Neuronal stem cell (in vitro differentiated cells): Measurements from ENCODE around the gene TTF2.

ENCODE experiments used
- DNase-seq: peaks from one replicate; pipeline ENCODE4 v3.0.0-alpha.2; 2013; ENCODE audit warnings: low spot score
- H2AFZ ChIP-seq: one replicate; pipeline ENCODE4 v1.6.1; 2013; ENCODE audit warnings: mild to moderate bottlenecking, low read length, inconsistent platforms
- H2AK5ac ChIP-seq: 2 replicates; pipeline ENCODE4 v1.6.1; 2013; ENCODE audit warnings: low read depth, mild to moderate bottlenecking, inconsistent platforms, low read length, moderate library complexity, mixed read lengths
- H2BK120ac ChIP-seq: 2 replicates; pipeline ENCODE4 v1.6.1; 2013; ENCODE audit warnings: low read depth, mild to moderate bottlenecking, inconsistent platforms, low read length, moderate library complexity, mixed read lengths
- H2BK12ac ChIP-seq: one replicate; pipeline ENCODE4 v1.6.1; 2013; ENCODE audit warnings: low read length, inconsistent platforms
- H2BK15ac ChIP-seq: 2 replicates; pipeline ENCODE4 v1.6.1; 2013; ENCODE audit warnings: mild to moderate bottlenecking, low read length, inconsistent platforms, mixed read lengths
- H2BK5ac ChIP-seq: one replicate; pipeline ENCODE4 v1.6.1; 2013; ENCODE audit warnings: inconsistent platforms, mild to moderate bottlenecking, low read length, moderate library complexity
- H3K14ac ChIP-seq: one replicate; pipeline ENCODE4 v1.6.1; 2013; ENCODE audit warnings: low read length, inconsistent platforms
- H3K18ac ChIP-seq: 2 replicates; pipeline ENCODE4 v1.6.1; 2013; ENCODE audit warnings: low read length, inconsistent platforms
- H3K23ac ChIP-seq: 2 replicates; pipeline ENCODE4 v1.6.1; 2013; ENCODE audit warnings: low read depth, mild to moderate bottlenecking, mixed read lengths, low read length, inconsistent platforms; ENCODE audit not compliant: poor library complexity
- H3K27ac ChIP-seq: replicated peaks from 3 replicates; pipeline ENCODE4 v1.5.1; 2013; ENCODE audit warnings: low read length, inconsistent platforms
- H3K27me3 ChIP-seq, 3 experiments: 2 replicates each; pipeline ENCODE4 v1.6.1; 2013; ENCODE audit warnings: low read length in 3 of 3, mild to moderate bottlenecking in 2 of 3, inconsistent platforms in 1 of 3, low read depth in 1 of 3, mixed read lengths in 1 of 3, moderate library complexity in 1 of 3; ENCODE audit not compliant: control insufficient read depth in 3 of 3, insufficient read depth in 3 of 3
- H3K36me3 ChIP-seq, 2 donors: replicated peaks in 1 of 2; 2 replicates each; pipeline ENCODE4 v1.6.1; 2013; ENCODE audit warnings: low read length in 2 of 2; ENCODE audit not compliant: control insufficient read depth in 2 of 2, insufficient read depth in 2 of 2
- H3K4ac ChIP-seq: 2 replicates; pipeline ENCODE4 v1.6.1; 2013; ENCODE audit warnings: inconsistent platforms, mild to moderate bottlenecking, low read length, moderate library complexity
- H3K4me1 ChIP-seq, 2 donors: 1 replicate in 1 of 2; 2 replicates in 1 of 2; pipeline ENCODE4 v1.6.1; 2013; ENCODE audit warnings: low read length in 2 of 2, low read depth in 1 of 2; ENCODE audit not compliant: control insufficient read depth in 2 of 2, insufficient read depth in 1 of 2
- H3K4me2 ChIP-seq: one replicate; pipeline ENCODE4 v1.6.1; 2013; ENCODE audit warnings: mild to moderate bottlenecking, low read length, inconsistent platforms; ENCODE audit not compliant: insufficient read depth, poor library complexity, severe bottlenecking
- H3K4me3 ChIP-seq, 2 donors: 2 replicates each; pipeline ENCODE4 v1.5.1; 2013; ENCODE audit warnings: low read length in 2 of 2, mild to moderate bottlenecking in 2 of 2, inconsistent platforms in 1 of 2, moderate library complexity in 1 of 2
- H3K79me1 ChIP-seq: one replicate; pipeline ENCODE4 v1.6.1; 2013; ENCODE audit warnings: low read depth, mild to moderate bottlenecking, inconsistent platforms, low read length, moderate library complexity
- H3K9ac ChIP-seq: one replicate; pipeline ENCODE4 v1.6.1; 2013; ENCODE audit warnings: mild to moderate bottlenecking, low read depth, low read length, inconsistent platforms; ENCODE audit not compliant: poor library complexity
- H3K9me3 ChIP-seq, 2 donors: replicated peaks in 1 of 2; 2 replicates each; pipeline versions ENCODE3 to v1.6.1; 2013; ENCODE audit warnings: low read length in 2 of 2, mild to moderate bottlenecking in 2 of 2, inconsistent platforms in 1 of 2, low read depth in 1 of 2, mixed read lengths in 1 of 2, moderate library complexity in 1 of 2; ENCODE audit not compliant: control insufficient read depth in 2 of 2, insufficient read depth in 1 of 2
- H4K8ac ChIP-seq: one replicate; pipeline ENCODE4 v1.6.1; 2013; ENCODE audit warnings: low read depth, mild to moderate bottlenecking, inconsistent platforms, low read length, moderate library complexity
- H4K91ac ChIP-seq: one replicate; pipeline ENCODE4 v1.6.1; 2013; ENCODE audit warnings: low read length, low read depth, mild to moderate bottlenecking, inconsistent platforms; ENCODE audit not compliant: poor library complexity
- WGBS, 2 donors: extraction: QIAGEN DNeasy Blood & Tissue Kit; methylation state at CpG; one replicate each; pipeline ENCODE4 v1.1.7; 2013; ENCODE audit warnings: missing lambda C conversion rate in 2 of 2, mixed read lengths in 1 of 2; ENCODE audit not compliant: insufficient read length in 2 of 2, insufficient replicate concordance in 1 of 2; ENCODE audit errors: extremely low coverage in 2 of 2; 5-methylcytosine and 5-hydroxymethylcytosine counted together

The TTF2 gene

GRCh38 chr1:117130526-117130925 is 70.4 kb downstream of the TTF2 start:
- H3K18ac ChIP-seq, result no peak overlapping the region
- H3K79me1 ChIP-seq, result no peaks in the 10 kb centered on the region
- H3K4ac ChIP-seq, result no peak overlapping the region
- no peak overlapping the region for H4K8ac ChIP-seq
- H3K4me2 ChIP-seq, result no peak overlapping the region
- DNase-seq, result no peak
- no peak overlapping the region for H3K4me3 ChIP-seq
- H3K4me1 ChIP-seq, result peaks cover 7 to 10% of the 10 kb centered on the region in 2 donors
- WGBS, 2 donors, result no CpG with 5 or more reads among the region's 4 CpGs
- H2BK15ac ChIP-seq, result no peak overlapping the region
- H3K27ac ChIP-seq, result no peak overlapping the region
- H3K23ac ChIP-seq, result no peak overlapping the region
- no peaks in the 10 kb centered on the region for H3K9me3 ChIP-seq
- H2BK12ac ChIP-seq, result no peak overlapping the region
- H3K36me3 ChIP-seq, result no peaks in the 10 kb centered on the region
- no peak overlapping the region for H4K91ac ChIP-seq
- no peak overlapping the region for H3K14ac ChIP-seq
- no peak overlapping the region for H2AK5ac ChIP-seq
- H3K9ac ChIP-seq, result no peak overlapping the region
- H2BK5ac ChIP-seq, result no peak overlapping the region
- H2AFZ ChIP-seq, result no peak overlapping the region
- H2BK120ac ChIP-seq, result no peak overlapping the region
- no peaks in the 10 kb centered on the region for H3K27me3 ChIP-seq

DNA sequence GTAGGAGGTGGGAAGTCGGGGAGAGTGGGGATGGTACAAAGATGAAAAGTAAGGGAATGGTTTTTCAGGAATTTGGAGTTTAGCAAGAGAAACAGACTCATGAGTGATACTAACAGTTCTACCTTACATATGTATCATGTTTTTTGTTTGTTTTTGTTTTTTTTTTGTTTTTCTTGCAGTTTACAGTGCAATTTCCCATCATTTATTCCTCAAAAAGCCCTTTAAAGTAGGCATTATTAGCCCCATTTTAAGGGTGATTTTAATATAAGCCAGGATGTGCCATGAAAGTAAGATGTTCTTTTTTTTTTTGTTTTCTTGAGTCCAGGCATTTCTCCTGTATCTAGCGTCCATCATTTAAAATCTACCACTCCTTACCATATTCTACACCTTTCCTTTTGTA is 75.2 kb downstream of the TTF2 start:
- Histone ChIP-seq H3K9me3 (no peaks in the 10 kb centered on the region), H2BK15ac (no peak overlapping the region), H2AFZ (no peak overlapping the region), H3K36me3 (no peaks in the 10 kb centered on the region), H3K4me1 (peaks cover 10 to 12% of the 10 kb centered on the region in 2 donors), H3K27me3 (no peaks in the 10 kb centered on the region), H3K18ac (no peak overlapping the region), H3K4me2 (no peak overlapping the region), H3K9ac (no peak overlapping the region), H4K91ac (no peak overlapping the region), H2BK5ac (no peak overlapping the region), H2BK120ac (no peak overlapping the region), H3K4me3 (no peak overlapping the region), H3K4ac (no peak overlapping the region), H4K8ac (no peak overlapping the region), H2BK12ac (no peak overlapping the region), H2AK5ac (no peak overlapping the region), H3K23ac (no peak overlapping the region), H3K79me1 (no peaks in the 10 kb centered on the region), H3K14ac (no peak overlapping the region), H3K27ac (no peak overlapping the region)
- WGBS, 2 donors, result no CpG with 5 or more reads among the region's 2 CpGs
- no peak for DNase-seq

GRCh38 chr1:117136749-117137148 is 76.6 kb downstream of the TTF2 start:
- H3K36me3 ChIP-seq, result no peaks in the 10 kb centered on the region
- H3K27me3 ChIP-seq, result no peaks in the 10 kb centered on the region
- no peak overlapping the region for H3K27ac ChIP-seq
- no peak overlapping the region for H3K14ac ChIP-seq
- H3K4ac ChIP-seq, result no peak overlapping the region
- no peak overlapping the region for H2BK120ac ChIP-seq
- H3K4me1 ChIP-seq, result peaks cover 10 to 12% of the 10 kb centered on the region in 2 donors
- no CpG with 5 or more reads among the region's 2 CpGs for WGBS, 2 donors
- no peak overlapping the region for H3K23ac ChIP-seq
- H3K4me2 ChIP-seq, result no peak overlapping the region
- H3K9ac ChIP-seq, result no peak overlapping the region
- no peak overlapping the region for H3K4me3 ChIP-seq
- no peak overlapping the region for H2AK5ac ChIP-seq
- H4K8ac ChIP-seq, result no peak overlapping the region
- H3K9me3 ChIP-seq, result no peaks in the 10 kb centered on the region
- H2BK15ac ChIP-seq, result no peak overlapping the region
- H2BK5ac ChIP-seq, result no peak overlapping the region
- no peak overlapping the region for H2BK12ac ChIP-seq
- no peak overlapping the region for H2AFZ ChIP-seq
- H3K18ac ChIP-seq, result no peak overlapping the region
- DNase-seq, result no peak
- H4K91ac ChIP-seq, result no peak overlapping the region
- H3K79me1 ChIP-seq, result no peaks in the 10 kb centered on the region

DNA sequence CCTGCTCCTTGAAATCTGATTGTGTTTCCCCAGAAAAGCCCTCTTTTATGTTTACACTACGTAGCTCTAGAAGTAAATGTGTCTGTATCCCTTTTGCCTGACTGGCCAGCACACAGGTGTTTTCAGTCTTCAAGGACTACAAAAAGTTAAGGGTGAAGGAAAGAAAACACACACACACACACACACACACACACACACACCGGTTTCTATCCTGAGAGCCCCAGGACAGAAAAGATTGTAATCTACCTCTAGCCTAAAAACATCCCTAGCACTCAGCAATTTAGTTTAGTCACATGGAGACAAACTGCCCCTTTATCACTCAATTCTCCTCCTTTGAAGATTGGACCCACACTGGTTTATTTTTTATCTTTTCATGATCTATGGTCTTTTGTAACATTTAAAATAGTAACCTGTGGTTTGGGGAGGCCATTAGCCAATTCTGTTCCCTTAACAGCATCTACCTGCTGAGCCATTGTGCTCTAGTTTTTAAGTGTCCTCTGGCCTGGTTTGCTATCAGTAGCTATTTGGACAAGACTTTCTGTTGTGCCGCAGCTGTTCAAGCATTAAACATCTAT is 77.2 kb downstream of the TTF2 start:
- Histone ChIP-seq H2BK120ac (no peak overlapping the region), H3K4ac (no peak overlapping the region), H3K4me1 (peaks cover 10 to 12% of the 10 kb centered on the region in 2 donors), H3K4me3 (no peak overlapping the region), H3K27ac (no peak overlapping the region), H2BK5ac (no peak overlapping the region), H3K18ac (no peak overlapping the region), H3K36me3 (no peaks in the 10 kb centered on the region), H3K27me3 (no peaks in the 10 kb centered on the region), H2AK5ac (no peak overlapping the region), H4K91ac (no peak overlapping the region), H3K23ac (no peak overlapping the region), H2AFZ (no peak overlapping the region), H2BK12ac (no peak overlapping the region), H2BK15ac (no peak overlapping the region), H4K8ac (no peak overlapping the region), H3K9ac (no peak overlapping the region), H3K9me3 (no peaks in the 10 kb centered on the region), H3K79me1 (no peaks in the 10 kb centered on the region), H3K14ac (no peak overlapping the region), H3K4me2 (no peak overlapping the region)
- no peak for DNase-seq
- no CpG with 5 or more reads among the region's 3 CpGs for WGBS, 2 donors
